ENCODE measurements around the gene SLC2A1.

SLC2A1 gene

DNA sequence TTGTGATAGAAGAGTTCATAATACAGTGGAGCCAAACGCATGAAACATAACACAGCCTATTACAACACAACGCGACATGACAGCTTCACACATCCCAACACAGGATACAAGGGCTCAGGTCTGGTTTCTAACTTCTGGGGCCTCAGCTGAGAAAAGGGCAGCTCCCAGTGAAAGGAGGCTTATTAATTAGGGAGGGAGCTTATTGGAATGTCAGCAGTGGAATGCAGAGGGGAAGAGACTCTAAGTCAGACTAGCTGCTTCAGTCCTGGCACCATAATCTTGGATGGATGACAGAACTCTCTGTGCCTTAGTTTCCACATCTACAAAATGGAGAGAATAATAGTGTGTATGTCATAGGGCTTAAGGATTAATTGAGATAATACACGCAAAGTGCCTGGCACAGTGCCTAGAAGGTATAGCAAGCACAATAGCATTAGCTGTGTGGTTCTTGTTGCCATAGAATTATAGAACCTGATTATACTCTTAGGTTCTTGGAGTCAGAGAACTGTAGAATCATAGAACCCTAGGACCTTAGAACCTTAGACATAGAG lies 22.7 kb upstream of the SLC2A1 start:
- no peak for DNase-seq (ENCODE audit: insufficient read length, low spot score)
- FAIRE-seq = no peak

GRCh38 chr1:42979896-42980800 lies 21.5 kb upstream of the SLC2A1 start:
- no peak for FAIRE-seq
- DNase-seq (ENCODE audit: insufficient read length, low spot score) = no peak

DNA sequence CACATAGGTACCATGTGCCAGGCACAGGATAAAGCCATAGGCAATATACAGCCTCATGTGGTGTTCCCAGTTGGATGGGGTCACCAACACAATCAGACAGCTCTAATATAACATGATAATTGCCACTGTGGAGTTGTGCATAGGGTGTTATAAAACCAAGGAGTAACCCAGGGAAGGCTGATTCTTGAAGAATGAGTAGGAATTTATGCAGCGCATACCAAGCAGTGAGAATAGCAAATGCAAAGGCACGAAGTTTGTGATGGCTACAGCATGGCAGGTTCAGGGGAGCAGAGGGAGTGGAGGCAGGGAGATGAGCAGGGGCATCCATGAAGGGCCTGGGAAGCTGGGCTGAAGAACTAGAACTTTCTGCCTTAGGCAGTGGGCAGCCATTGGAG lies 20.4 kb upstream of the SLC2A1 start:
- DNase-seq (ENCODE audit: insufficient read length, low spot score) = no peak
- no peak for FAIRE-seq

DNA sequence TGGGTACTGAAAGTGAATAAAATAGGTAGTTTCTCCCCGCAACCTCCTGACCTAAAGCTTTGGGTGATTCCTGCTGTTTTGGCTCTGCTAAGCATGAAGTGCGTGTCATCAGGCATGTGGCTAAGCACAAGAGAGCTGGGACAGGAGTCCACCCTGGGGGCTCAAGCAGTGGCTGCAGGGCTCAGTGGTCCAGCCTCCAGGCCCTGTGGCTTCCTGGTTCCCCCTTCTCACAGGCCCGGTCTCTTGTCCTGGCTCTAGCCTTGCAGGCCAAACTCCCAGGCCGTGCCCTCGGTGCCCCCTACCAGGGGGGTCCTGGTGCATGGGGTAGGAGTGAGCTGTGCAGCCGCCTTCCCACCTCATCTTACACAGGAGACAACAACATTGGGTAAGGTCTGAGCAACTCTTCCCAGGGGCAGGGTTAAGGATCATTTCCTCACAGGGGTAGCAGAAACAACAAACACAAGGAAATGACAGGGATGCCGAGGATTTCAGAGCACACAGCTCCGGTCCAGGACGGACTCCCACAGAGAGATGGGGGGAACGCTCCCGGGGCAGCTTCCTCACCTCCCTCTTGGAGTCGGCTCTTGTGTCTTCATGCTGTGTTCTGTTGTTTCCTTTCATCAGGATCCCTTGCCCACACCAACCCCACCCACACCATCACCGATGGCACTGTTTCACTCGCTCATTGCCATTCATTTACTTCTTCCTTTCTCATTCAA lies 19.8 kb upstream of the SLC2A1 start:
- no peak for DNase-seq (ENCODE audit: insufficient read length, low spot score)
- FAIRE-seq = no peak

DNA sequence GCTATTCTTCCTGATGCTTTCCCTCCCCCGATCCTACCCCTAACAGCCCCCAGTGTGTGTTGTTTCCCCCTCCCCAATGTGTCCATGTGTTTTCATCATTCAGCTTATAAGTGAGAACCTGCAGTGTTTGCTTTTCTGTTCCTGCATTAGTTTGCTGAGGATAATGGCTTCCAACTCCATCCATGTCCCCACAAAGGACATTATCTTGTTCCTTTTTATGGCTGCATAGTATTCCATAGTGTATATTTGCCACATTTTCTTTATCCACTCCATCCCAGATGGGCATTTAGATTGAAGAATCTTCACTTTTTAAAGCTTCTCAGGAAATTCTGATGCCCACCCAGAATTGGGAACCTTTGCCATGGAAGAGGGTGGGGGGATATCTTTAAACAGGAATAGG lies 19.0 kb upstream of the SLC2A1 start:
- no peak for DNase-seq (ENCODE audit: insufficient read length, low spot score)
- no peak for FAIRE-seq

- FAIRE-seq = no peak
- no peak for DNase-seq (ENCODE audit: insufficient read length, low spot score)
These were observed 17.0 kb upstream of the SLC2A1 start for GRCh38 chr1:42975561-42976225.

- DNase-seq (ENCODE audit: insufficient read length, low spot score) = no peak
- FAIRE-seq = no peak
These were observed 16.2 kb upstream of the SLC2A1 start for GRCh38 chr1:42974767-42975437.

DNA sequence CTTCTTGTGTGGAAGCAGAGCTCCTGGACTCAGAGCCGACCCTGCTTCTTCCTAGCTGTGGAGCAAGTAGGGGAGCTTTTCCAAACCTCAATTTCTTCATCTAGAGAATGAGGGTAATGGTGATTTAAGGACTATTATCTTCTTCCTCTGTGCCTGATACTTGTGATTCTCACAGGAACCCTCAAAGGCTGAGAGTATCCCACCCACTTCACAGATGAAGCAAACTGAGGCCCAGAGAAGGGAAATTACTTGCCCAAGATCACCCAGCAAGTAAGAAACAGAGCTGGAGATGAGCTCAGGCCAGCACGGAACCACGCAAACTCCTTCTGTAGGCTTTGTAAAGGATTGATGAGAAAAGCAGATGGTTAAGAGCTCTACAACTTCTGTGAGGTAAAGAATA lies 15.1 kb upstream of the SLC2A1 start:
- FAIRE-seq (no peak), DNase-seq (ENCODE audit: insufficient read length, low spot score) (no peak)

- FAIRE-seq (no peak), DNase-seq (ENCODE audit: insufficient read length, low spot score) (no peak)
These were observed 14.6 kb upstream of the SLC2A1 start for GRCh38 chr1:42973286-42973685.

- FAIRE-seq = no peak
These were observed 13.2 kb upstream of the SLC2A1 start for GRCh38 chr1:42971841-42972291.

GRCh38 chr1:42970143-42970542 lies 11.5 kb upstream of the SLC2A1 start:
- DNase-seq (ENCODE audit: insufficient read length, low spot score) = no peak
- no peak for FAIRE-seq

More at GRCh38 chr1:42971841-42972291, 13.2 kb upstream of the SLC2A1 start:
- DNase-seq (ENCODE audit: insufficient read length, low spot score) = no peak

DNA sequence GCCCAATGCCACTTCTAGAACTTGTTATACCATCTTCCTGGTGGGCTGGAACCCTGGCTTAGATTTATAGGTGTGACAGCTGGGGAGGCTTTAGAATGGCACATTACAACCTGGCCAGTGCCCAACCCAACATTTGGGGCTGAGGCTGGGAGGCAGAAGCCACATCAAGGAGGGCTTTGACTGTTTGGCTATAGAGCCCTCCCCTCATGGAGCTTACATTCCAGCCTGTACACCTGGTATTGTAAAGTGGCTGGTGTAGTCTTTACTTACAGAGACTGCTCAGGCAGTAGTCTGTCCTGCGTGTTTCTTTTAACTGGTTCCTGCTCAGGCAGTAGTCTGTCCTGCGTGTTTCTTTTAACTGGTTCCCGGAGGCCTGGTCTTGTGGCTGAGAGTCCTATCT lies 10.0 kb upstream of the SLC2A1 start:
- DNase-seq (ENCODE audit: insufficient read length, low spot score) = no peak
- no peak for FAIRE-seq

DNA sequence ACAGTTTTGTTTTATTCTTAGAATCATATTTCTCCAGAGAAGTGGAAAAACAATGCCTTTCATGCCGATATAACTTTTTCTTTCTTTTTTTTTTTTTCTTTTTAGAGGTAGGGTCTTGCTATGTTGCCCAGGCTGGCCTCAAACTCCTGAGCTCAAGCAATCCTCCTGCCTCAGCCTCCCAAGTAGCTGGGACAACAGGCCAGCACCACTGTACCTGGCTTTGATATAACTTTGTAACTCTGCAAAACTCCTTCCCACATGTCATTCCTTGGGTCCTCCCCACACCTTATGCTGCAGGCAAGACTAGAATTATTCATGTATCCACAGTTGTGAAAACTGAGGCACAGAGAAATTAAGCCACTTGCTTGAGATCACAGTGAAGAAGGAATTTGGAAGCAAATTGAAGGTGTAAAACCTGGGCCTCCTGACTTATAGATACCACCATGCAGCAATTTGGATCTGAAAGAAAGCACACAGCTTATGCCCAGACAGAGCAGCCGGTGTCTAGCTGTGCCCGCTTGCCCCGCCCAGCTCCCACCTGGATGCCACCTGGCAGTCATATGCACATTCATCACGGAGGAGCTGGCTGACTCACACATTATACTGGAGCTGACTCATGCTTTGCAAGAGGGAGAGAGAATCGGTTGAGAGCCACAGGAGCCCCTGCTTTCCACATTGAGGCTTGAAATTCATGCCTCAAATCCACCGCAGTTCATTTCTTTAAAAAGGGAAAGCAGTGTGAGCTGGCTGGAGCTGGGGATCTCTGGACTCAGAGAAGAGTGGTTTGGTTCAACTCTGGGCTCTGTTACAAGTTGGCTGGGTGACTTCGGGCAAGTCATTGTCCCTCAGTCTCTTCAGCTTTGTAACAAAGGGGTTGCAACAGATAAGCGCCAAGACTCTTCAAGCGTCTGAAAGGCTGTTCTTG lies 8.3 kb upstream of the SLC2A1 start:
- FAIRE-seq (no peak), DNase-seq (ENCODE audit: insufficient read length, low spot score) (no peak)

DNA sequence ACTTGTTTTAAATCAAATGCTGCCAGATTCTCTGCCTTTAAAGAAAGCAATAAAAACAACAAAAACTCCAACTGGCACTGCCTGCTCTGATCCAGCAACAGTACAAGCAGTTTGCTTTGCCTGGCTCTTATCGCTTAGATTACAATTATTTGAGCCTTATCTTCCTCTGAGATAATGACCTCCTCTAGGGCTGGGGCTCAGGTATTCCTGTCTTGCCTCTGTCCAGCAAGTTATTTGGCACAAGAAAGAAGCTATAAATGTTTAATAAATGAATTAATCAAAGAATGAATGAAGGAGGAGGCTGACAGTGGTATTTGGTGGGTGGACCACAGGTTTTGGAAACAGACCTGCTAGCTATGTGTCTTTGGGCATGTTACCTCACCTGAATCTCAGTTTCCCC lies 6.7 kb upstream of the SLC2A1 start:
- no peak for DNase-seq (ENCODE audit: insufficient read length, low spot score)
- FAIRE-seq = no peak

- no peak for FAIRE-seq
- DNase-seq (ENCODE audit: insufficient read length, low spot score) = no peak
These were observed 5.6 kb upstream of the SLC2A1 start for GRCh38 chr1:42964044-42964812.

- FAIRE-seq (no peak), DNase-seq (ENCODE audit: insufficient read length, low spot score) (no peak)
These were observed 4.8 kb upstream of the SLC2A1 start for GRCh38 chr1:42963378-42964043.

- no peak for DNase-seq (ENCODE audit: insufficient read length, low spot score)
- FAIRE-seq = no peak
These were observed 4.1 kb upstream of the SLC2A1 start for GRCh38 chr1:42962641-42963377.
